ENCODE data around the gene CPEB4.

- TF ChIP-seq CTCF (IDR thresholded peaks at IDR 0.05) (no peak), EZH2phosphoT487 (IDR thresholded peaks at IDR 0.05) (no peak), EZH2 (IDR thresholded peaks at IDR 0.05) (no peak)
Measured at GRCh38 chr5:173911623-173912022, 23.5 kb downstream of the CPEB4 start.
